22Rv1 (cell line): Measurements from ENCODE around the gene ALDH7A1.

ENCODE experiments used
- H3K27ac ChIP-seq: fragments of 450-650 bp; 2 replicates; pipeline ENCODE4 v1.5.1; 2017
- CTCF ChIP-seq: fragments of 450-650 bp; IDR thresholded peaks from 2 replicates; pipeline ENCODE4 v1.5.1; 2017; ENCODE audit warnings: mild to moderate bottlenecking
- ZFX ChIP-seq: fragments of 450-650 bp; IDR thresholded peaks from 2 replicates; pipeline ENCODE4 v1.6.1; 2017; ENCODE audit warnings: antibody characterized with exemption, borderline replicate concordance

ALDH7A1 gene

GRCh38 chr5:126589536-126590297 lies 5.3 kb downstream of the ALDH7A1 start:
- H3K27ac ChIP-seq, result no peak overlapping the region
- TF ChIP-seq CTCF (no peak), ZFX (no peak)

GRCh38 chr5:126587551-126588390 lies 7.2 kb downstream of the ALDH7A1 start:
- TF ChIP-seq ZFX, result no peak
- TF ChIP-seq CTCF, result no peak
- no peak overlapping the region for H3K27ac ChIP-seq

GRCh38 chr5:126583761-126584160 lies 11.3 kb downstream of the ALDH7A1 start:
- H3K27ac ChIP-seq, result no peak overlapping the region
- TF ChIP-seq CTCF (no peak), ZFX (no peak)

GRCh38 chr5:126579716-126580115 lies 15.3 kb downstream of the ALDH7A1 start:
- no peak for TF ChIP-seq CTCF
- TF ChIP-seq ZFX, result no peak
- no peak overlapping the region for H3K27ac ChIP-seq

- TF ChIP-seq ZFX, result no peak
- TF ChIP-seq CTCF, result no peak
- no peak overlapping the region for H3K27ac ChIP-seq
These were observed 17.6 kb downstream of the ALDH7A1 start for GRCh38 chr5:126577415-126577814.

- H3K27ac ChIP-seq, result no peak overlapping the region
- TF ChIP-seq CTCF (no peak), ZFX (no peak)
These were observed 18.0 kb downstream of the ALDH7A1 start for GRCh38 chr5:126576974-126577373.

GRCh38 chr5:126575644-126576043 lies 19.4 kb downstream of the ALDH7A1 start:
- no peak overlapping the region for H3K27ac ChIP-seq
- no peak for TF ChIP-seq CTCF
- TF ChIP-seq ZFX, result no peak
